Common myeloid progenitor, CD34-positive (primary cell): ENCODE data around the gene OMD.

ENCODE experiments used
- CTCF ChIA-PET: fragments of 350-600 bp; sonication (Branson Sonifier 250); formaldehyde crosslinking; loops from one replicate; lab custom pipeline; 2021; ENCODE audit warnings: antibody characterized with exemption; lab: Charles Lee
- POLR2A ChIA-PET: fragments of 350-600 bp; sonication (Branson Sonifier 250); formaldehyde crosslinking; loops from one replicate; lab custom pipeline; 2021; ENCODE audit warnings: antibody characterized with exemption; lab: Charles Lee
- DNase-seq, 3 donors: peaks; one replicate each; pipeline versions ENCODE4 v3.0.0 to v3.0.0-alpha.2; 2013
- H3K27ac ChIP-seq, 2 experiments: 1 replicate in 1 of 2; 2 replicates in 1 of 2; pipeline ENCODE4 v1.7.0; 2013; ENCODE audit warnings: inconsistent platforms in 2 of 2, low read length in 2 of 2, mild to moderate bottlenecking in 2 of 2, low read depth in 1 of 2, moderate library complexity in 1 of 2; ENCODE audit not compliant: severe bottlenecking in 2 of 2, insufficient read depth in 1 of 2, poor library complexity in 1 of 2
- H3K27me3 ChIP-seq, 5 experiments: replicated peaks in 2 of 5; 1 replicate in 3 of 5; 2 replicates in 2 of 5; pipeline versions ENCODE4 v1.6.1 to v1.7.0; 2013; ENCODE audit warnings: low read length in 4 of 5, mild to moderate bottlenecking in 2 of 5, moderate library complexity in 2 of 5, inconsistent platforms in 1 of 5; ENCODE audit not compliant: insufficient read depth in 5 of 5, control insufficient read depth in 4 of 5
- H3K36me3 ChIP-seq, 4 experiments: 1 replicate in 2 of 4; 2 replicates in 2 of 4; pipeline versions ENCODE4 v1.6.1 to v1.7.0; 2013; ENCODE audit warnings: low read length in 3 of 4, control low read depth in 1 of 4, mild to moderate bottlenecking in 1 of 4; ENCODE audit not compliant: control insufficient read depth in 4 of 4, insufficient read depth in 4 of 4
- H3K4me1 ChIP-seq, 4 experiments: 1 replicate in 3 of 4; 2 replicates in 1 of 4; pipeline versions ENCODE4 v1.6.1 to v1.7.1; 2013; ENCODE audit warnings: low read length in 3 of 4, mild to moderate bottlenecking in 3 of 4, control low read depth in 1 of 4, inconsistent platforms in 1 of 4, moderate library complexity in 1 of 4; ENCODE audit not compliant: control insufficient read depth in 4 of 4, insufficient read depth in 4 of 4; ENCODE audit errors: control extremely low read depth in 1 of 4
- H3K4me3 ChIP-seq, 7 experiments: 1 replicate in 4 of 7; 2 replicates in 3 of 7; pipeline versions ENCODE4 v1.5.1 to v1.7.0; 2013; ENCODE audit warnings: mild to moderate bottlenecking in 7 of 7, low read length in 6 of 7, moderate library complexity in 6 of 7, inconsistent platforms in 2 of 7, low read depth in 2 of 7, control low read depth in 1 of 7; ENCODE audit not compliant: insufficient read depth in 4 of 7, control insufficient read depth in 1 of 7; ENCODE audit errors: extremely low read depth in 1 of 7
- H3K9me3 ChIP-seq, 5 experiments: 1 replicate in 4 of 5; 2 replicates in 1 of 5; pipeline versions ENCODE4 v1.6.1 to v1.7.1; 2013; ENCODE audit warnings: low read length in 4 of 5, mild to moderate bottlenecking in 2 of 5, inconsistent platforms in 1 of 5, low read depth in 1 of 5, moderate library complexity in 1 of 5; ENCODE audit not compliant: control insufficient read depth in 4 of 5, insufficient read depth in 2 of 5; ENCODE audit errors: control extremely low read depth in 1 of 5
- WGBS: methylation state at CpG from one replicate; pipeline ENCODE4 v1.1.5; 2013; ENCODE audit not compliant: insufficient coverage; 5-methylcytosine and 5-hydroxymethylcytosine counted together

The OMD gene

DNA sequence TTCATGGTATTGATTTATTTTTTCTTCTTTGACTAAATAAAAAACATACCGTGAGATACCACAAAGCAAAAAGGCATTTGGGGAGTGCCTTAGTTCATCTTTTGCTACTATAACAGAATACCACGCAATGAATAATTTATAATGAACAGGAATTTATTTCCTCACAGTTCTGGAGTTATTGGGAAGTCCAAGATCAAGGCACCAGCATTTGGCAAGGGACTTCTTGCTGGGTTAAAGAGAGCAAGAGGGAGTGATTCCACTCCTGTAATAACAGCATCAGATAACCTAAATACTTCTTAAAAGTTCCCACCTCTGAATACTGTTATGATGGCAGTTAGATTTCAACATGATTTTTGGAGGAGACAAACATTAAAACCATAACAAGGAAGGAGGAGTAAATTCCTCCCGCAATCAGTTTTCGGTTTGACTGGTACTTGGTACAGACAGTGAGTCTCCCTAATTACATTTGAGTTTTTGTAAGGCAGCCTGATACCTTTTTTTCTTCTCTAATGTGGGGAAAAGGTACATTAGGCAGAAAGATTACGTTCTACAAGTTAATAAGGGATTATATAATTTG is 8.8 kb upstream of the OMD start:
- ChIA-PET POLR2A (no interaction called here), CTCF (no interaction called here)
- Histone ChIP-seq H3K27ac (no peak overlapping the region), H3K4me3 (no peak overlapping the region), H3K36me3 (no peaks in the 10 kb centered on the region), H3K9me3 (no peaks in the 10 kb centered on the region), H3K27me3 (no peaks in the 10 kb centered on the region), H3K4me1 (no peaks in the 10 kb centered on the region)
- no peak for DNase-seq
- WGBS, result no CpG with 5 or more reads among the region's 5 CpGs

DNA sequence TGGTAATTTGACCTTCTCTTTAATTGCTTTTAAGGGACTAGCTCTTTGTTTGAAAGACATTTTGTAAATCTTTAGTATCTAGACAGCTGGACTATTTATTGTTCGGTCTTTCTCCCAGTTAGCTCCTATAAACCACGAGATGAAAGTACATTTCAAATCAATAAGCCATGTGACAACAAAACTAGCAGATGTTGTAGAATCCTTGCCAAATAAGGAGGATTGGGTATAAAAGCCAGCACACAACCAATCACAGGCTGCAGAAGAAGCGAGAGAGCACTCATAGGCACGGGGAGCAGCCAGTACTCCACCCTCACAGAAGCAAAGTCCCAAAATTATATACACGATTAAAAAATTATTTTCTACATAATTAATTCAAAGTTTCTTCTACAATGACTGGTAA is 8.1 kb upstream of the OMD start:
- WGBS, result no CpG with 5 or more reads among the region's 5 CpGs
- Histone ChIP-seq H3K9me3 (no peaks in the 10 kb centered on the region), H3K4me3 (no peak overlapping the region), H3K27me3 (no peaks in the 10 kb centered on the region), H3K27ac (no peak overlapping the region), H3K36me3 (no peaks in the 10 kb centered on the region), H3K4me1 (no peaks in the 10 kb centered on the region)
- ChIA-PET POLR2A (no interaction called here), CTCF (interaction anchor here (1.2 kb wide), 1 partner anchor 88 kb away, joined by 3 read pairs; no protein-coding TSS in a partner anchor)
- DNase-seq, result no peak

DNA sequence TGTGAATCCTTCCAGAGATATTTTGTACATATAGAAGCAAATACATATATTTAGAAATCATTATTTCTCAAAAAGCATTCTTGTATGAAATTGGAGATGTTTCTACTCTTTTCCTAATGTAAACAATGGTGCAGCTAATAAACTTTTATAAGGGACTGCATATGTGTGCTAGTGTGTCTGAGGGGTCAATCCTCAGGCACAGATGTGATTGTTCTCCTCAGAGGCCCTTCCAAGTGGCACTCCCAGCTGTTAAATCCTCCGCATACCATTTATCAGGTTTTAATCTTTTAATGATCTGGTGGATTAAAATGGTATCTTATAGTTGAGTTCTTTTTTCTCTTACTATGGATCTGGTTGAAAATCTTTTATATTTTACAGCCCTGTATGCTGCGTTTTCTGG is 5.6 kb upstream of the OMD start:
- DNase-seq, result no peak
- POLR2A ChIA-PET, result no interaction called here
- Histone ChIP-seq H3K4me1 (no peaks in the 10 kb centered on the region), H3K27ac (no peak overlapping the region), H3K36me3 (no peaks in the 10 kb centered on the region), H3K27me3 (no peaks in the 10 kb centered on the region), H3K9me3 (no peaks in the 10 kb centered on the region), H3K4me3 (no peak overlapping the region)
- CTCF ChIA-PET, result no interaction called here
- no CpG with 5 or more reads among the region's 2 CpGs for WGBS

DNA sequence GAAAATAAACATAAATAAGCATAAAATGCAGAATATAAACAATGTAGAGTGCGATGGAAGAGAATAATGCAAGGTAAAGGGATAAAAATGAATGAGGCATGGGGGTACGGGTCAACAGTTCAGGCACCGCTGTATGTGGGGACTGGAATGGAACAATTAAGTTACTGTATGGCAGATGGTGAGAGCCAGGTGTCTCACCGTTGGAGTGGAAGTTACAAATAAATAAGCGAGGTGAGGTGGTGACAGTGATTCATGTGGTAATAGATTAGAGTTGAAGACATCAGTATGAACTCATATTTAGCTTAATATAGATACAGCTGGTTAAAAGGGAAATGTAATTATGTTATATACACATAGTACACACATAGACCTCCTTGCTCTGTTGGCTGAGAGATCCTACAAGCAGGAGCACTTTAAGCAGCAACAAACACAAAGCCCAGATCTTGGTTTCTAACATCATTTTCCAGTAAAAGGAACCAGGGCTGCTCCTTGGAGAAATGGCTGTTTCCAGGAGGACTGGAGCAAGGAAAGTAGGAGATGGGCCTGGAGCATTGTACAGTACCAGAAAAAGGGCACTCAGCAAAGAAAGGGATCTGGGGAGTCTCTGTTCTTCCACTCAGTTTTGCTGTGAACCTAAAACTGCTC is 2.4 kb upstream of the OMD start:
- Histone ChIP-seq H3K4me3 (no peak overlapping the region), H3K27ac (no peak overlapping the region), H3K36me3 (no peaks in the 10 kb centered on the region), H3K9me3 (no peaks in the 10 kb centered on the region), H3K4me1 (no peaks in the 10 kb centered on the region), H3K27me3 (no peaks in the 10 kb centered on the region)
- DNase-seq, result no peak
- CTCF ChIA-PET, result interaction anchor here (2.2 kb wide), 1 partner anchor 13 kb away, joined by 9 read pairs; no protein-coding TSS in a partner anchor
- POLR2A ChIA-PET, result no interaction called here
- 96% methylated on average over 5 of the region's 5 CpGs for WGBS

DNA sequence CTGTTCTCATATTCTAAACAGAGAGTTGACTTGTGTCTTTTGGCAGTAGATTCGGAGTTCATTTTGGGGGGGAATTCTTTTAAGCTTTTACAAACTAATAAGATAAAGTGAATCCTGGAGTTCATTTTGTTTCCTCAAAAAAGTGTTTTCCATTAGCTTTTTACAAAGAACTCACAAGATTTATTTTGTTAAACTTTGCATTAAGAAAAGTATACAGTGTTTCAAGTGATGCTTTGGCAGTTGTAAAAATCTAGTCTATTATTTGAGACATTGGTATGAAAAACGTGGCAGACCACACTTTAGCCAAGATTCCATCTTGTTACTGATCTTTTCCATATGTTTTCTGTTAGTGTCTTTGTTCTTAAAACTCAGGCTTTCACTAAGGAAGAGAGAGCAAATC is 1.2 kb upstream of the OMD start:
- Histone ChIP-seq H3K27me3 (no peaks in the 10 kb centered on the region), H3K36me3 (no peaks in the 10 kb centered on the region), H3K9me3 (no peaks in the 10 kb centered on the region), H3K4me3 (no peak overlapping the region), H3K27ac (no peak overlapping the region), H3K4me1 (no peaks in the 10 kb centered on the region)
- DNase-seq, result no peak
- ChIA-PET POLR2A (no interaction called here), CTCF (interaction anchor here (0.5 to 1.0 kb wide), 2 partner anchors 19 to 67 kb away, joined by 3 read pairs; no protein-coding TSS in a partner anchor)
- 100% methylated on average over 1 of the region's 2 CpGs for WGBS

DNA sequence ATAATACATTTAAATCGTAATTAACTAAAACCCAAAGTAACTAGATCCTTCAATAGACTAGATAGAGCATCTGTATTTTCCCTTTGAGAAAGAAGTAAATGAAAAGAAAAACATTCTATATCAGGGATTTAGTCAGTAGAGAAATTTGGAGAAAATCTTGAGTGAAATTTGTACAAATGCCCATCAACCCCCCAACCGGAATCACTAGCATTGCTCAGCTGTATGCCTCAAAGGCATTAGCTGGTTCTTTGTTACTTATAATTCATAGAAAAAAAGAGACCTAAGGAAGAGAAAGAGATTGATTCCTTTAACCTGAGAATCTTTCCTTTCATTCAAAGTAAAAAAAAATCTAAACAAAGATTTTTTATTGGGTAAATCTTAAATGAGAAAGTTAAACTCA is 659 bp downstream of the OMD start:
- no peak for DNase-seq
- ChIA-PET CTCF (no interaction called here), POLR2A (no interaction called here)
- Histone ChIP-seq H3K4me3 (no peak overlapping the region), H3K36me3 (no peaks in the 10 kb centered on the region), H3K27me3 (no peaks in the 10 kb centered on the region), H3K9me3 (no peaks in the 10 kb centered on the region), H3K27ac (no peak overlapping the region), H3K4me1 (no peaks in the 10 kb centered on the region)
- no CpG with 5 or more reads among the region's 2 CpGs for WGBS

DNA sequence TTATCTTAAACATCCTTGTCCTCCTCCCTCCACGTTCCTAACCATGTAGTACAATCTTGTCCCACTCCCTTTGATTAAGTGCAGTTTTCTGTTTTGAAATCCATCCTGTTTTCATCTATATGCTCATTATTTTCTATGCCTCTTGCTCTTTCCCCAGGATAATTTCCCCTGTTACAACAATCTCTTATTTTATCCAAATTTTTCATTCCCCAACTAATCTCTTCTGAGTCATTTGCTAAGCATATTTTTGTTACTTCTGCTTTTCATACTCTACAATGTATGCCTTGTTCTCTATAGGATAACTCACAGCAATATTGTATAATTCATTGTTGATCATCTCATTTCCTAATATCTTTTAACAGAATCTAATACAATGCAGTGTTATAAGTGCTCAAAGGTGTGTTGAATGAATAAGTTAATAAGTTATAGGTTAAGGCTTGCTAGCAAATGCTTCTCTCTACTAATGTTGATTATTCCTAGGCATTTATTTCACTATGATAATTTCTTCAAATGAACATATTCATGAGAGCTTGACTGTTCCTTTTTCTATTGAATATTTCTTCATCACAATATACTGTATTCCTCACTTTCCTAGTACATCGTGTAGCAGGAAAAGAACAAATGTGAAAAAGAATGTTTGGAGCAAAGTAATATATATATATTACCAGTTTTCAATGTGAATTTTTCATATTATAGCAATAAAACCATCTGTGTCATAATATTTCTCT is 1.5 kb downstream of the OMD start:
- WGBS, result 100% methylated on average over 1 of the region's 2 CpGs
- Histone ChIP-seq H3K27me3 (no peaks in the 10 kb centered on the region), H3K4me1 (no peaks in the 10 kb centered on the region), H3K9me3 (no peaks in the 10 kb centered on the region), H3K36me3 (no peaks in the 10 kb centered on the region), H3K27ac (no peak overlapping the region), H3K4me3 (no peak overlapping the region)
- ChIA-PET POLR2A (no interaction called here), CTCF (interaction anchor here (1.1 kb wide), 1 partner anchor 211 kb away, joined by 3 read pairs; no protein-coding TSS in a partner anchor)
- no peak for DNase-seq
